ENCODE results near the gene RBM22. TPM values are rescaled to one million over a fixed set of nuclear protein-coding genes. Genes with fewer than 3 reads are reported as not detected.

RBM22 gene
- total and polyA plus RNA-seq, 10 of the 15 experiments (the other 5 are each of a cell fraction or from before 2014, with no cell fraction given) = 26.3 to 66.4 (median 43.0) TPM

GRCh38 chr5:150706776-150707390 lies 6.0 kb upstream of the RBM22 start:
- ATAC-seq (no peak), FAIRE-seq (no peak), DNase-seq (ENCODE audit: low read depth, low spot score) (no peak)
- TF ChIP-seq, protein P1, sequence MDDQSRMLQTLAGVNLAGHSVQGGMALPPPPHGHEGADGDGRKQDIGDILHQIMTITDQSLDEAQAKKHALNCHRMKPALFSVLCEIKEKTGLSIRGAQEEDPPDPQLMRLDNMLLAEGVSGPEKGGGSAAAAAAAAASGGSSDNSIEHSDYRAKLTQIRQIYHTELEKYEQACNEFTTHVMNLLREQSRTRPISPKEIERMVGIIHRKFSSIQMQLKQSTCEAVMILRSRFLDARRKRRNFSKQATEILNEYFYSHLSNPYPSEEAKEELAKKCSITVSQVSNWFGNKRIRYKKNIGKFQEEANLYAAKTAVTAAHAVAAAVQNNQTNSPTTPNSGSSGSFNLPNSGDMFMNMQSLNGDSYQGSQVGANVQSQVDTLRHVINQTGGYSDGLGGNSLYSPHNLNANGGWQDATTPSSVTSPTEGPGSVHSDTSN (IDR thresholded peaks at IDR 0.05; ENCODE audit: insufficient replicate concordance, low read depth, low read length) = no peak
- TF ChIP-seq YBX1 (IDR thresholded peaks at IDR 0.05) = no peak
- TF ChIP-seq, protein P2, sequence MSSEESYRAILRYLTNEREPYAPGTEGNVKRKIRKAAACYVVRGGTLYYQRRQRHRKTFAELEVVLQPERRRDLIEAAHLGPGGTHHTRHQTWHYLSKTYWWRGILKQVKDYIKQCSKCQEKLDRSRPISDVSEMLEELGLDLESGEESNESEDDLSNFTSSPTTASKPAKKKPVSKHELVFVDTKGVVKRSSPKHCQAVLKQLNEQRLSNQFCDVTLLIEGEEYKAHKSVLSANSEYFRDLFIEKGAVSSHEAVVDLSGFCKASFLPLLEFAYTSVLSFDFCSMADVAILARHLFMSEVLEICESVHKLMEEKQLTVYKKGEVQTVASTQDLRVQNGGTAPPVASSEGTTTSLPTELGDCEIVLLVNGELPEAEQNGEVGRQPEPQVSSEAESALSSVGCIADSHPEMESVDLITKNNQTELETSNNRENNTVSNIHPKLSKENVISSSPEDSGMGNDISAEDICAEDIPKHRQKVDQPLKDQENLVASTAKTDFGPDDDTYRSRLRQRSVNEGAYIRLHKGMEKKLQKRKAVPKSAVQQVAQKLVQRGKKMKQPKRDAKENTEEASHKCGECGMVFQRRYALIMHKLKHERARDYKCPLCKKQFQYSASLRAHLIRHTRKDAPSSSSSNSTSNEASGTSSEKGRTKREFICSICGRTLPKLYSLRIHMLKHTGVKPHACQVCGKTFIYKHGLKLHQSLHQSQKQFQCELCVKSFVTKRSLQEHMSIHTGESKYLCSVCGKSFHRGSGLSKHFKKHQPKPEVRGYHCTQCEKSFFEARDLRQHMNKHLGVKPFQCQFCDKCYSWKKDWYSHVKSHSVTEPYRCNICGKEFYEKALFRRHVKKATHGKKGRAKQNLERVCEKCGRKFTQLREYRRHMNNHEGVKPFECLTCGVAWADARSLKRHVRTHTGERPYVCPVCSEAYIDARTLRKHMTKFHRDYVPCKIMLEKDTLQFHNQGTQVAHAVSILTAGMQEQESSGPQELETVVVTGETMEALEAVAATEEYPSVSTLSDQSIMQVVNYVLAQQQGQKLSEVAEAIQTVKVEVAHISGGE (CRISPR knock-in tag; IDR thresholded peaks at IDR 0.05) = no peak
- TF ChIP-seq ATF3 (IDR thresholded peaks at IDR 0.05; ENCODE audit: borderline replicate concordance, extremely low read depth, low read depth, low read length) = no peak
- TF ChIP-seq TARDBP (IDR thresholded peaks at IDR 0.05; ENCODE audit: borderline replicate concordance) = no peak
- no peak for TF ChIP-seq E4F1 (IDR thresholded peaks at IDR 0.05; ENCODE audit: borderline replicate concordance, partially characterized antibody)
- TF ChIP-seq MEF2A (IDR thresholded peaks at IDR 0.05; ENCODE audit: insufficient read depth, low read depth, low read length) = no peak
- TF ChIP-seq CREB1 (IDR thresholded peaks at IDR 0.05; ENCODE audit: low read depth) = no peak
- TF ChIP-seq FOXK2 (IDR thresholded peaks at IDR 0.05) = no peak
- CTCF ChIA-PET = interaction anchor here (1.4 kb wide), 1 partner anchor 218 kb away, joined by 3 read pairs; no protein-coding TSS in a partner anchor
- intact Hi-C loops (cut with micrococcal nuclease; ENCODE audit: unreplicated experiment) = no loop called here
- BruUV-seq (replicated peaks) = no TSS peak
- Histone ChIP-seq H3K27ac (ENCODE audit: control insufficient read depth, insufficient read depth) (no peak overlapping the region), H3K36me3 (ENCODE audit: control insufficient read depth in 2 of 2, insufficient read depth in 2 of 2, low read length in 1 of 2) (peaks cover 6 to 8% of the 10 kb centered on the region in 2 experiments), H3K9me3 (replicated peaks; ENCODE audit: control insufficient read depth, insufficient read depth, low read length) (no peaks in the 10 kb centered on the region), H3K4me2 (ENCODE audit: control insufficient read depth, insufficient read depth) (no peak overlapping the region), H4K20me1 (ENCODE audit: control insufficient read depth, insufficient read depth) (no peaks in the 10 kb centered on the region), H2AFZ (ENCODE audit: control insufficient read depth, low read depth, low read length) (no peak overlapping the region), H3K79me2 (ENCODE audit: control insufficient read depth, insufficient read depth, low read length) (no peaks in the 10 kb centered on the region), H3K4me3 (no peak overlapping the region), H3K4me1 (ENCODE audit: control insufficient read depth, insufficient read depth, low read length) (no peaks in the 10 kb centered on the region), H3K27me3 (replicated peaks in 1 of 2; ENCODE audit: control insufficient read depth in 2 of 2, insufficient read depth in 2 of 2, low read length in 1 of 2) (no peaks in the 10 kb centered on the region), H3K9ac (ENCODE audit: control insufficient read depth, insufficient read depth, low read length) (no peak overlapping the region)
- SMC1A ChIA-PET (ENCODE audit: uncharacterized antibody, unreplicated experiment) = interaction anchor here (0.7 kb wide), 1 partner anchor 147 kb away, joined by 4 read pairs; no protein-coding TSS in a partner anchor
- WGBS (ENCODE audit: insufficient coverage, insufficient replicate concordance, low lambda C conversion rate, missing lambda C conversion rate) = 81% methylated on average over 4 of the region's 4 CpGs
- POLR2A ChIA-PET = interaction anchor here (0.7 kb wide), 1 partner anchor 9 kb away, joined by 3 read pairs; no protein-coding TSS in a partner anchor
- in situ Hi-C loops (cut with MboI) = no loop called here
- RAD21 ChIA-PET (ENCODE audit: unreplicated experiment) = interaction anchor here (1.5 kb wide), 1 partner anchor 28 kb away, joined by 4 read pairs; no protein-coding TSS in a partner anchor
